Measurements from ENCODE around the gene ALKBH5. TPM values are rescaled to one million over a fixed set of nuclear protein-coding genes. Genes with fewer than 3 reads are reported as not detected.
A peak's percentile ranks its signal among the peaks of the same experiment; 100 is the strongest.

Gene ALKBH5
- total and polyA plus RNA-seq, 5 donors from 2014 or later: 102 to 123 (median 118) TPM

DNA sequence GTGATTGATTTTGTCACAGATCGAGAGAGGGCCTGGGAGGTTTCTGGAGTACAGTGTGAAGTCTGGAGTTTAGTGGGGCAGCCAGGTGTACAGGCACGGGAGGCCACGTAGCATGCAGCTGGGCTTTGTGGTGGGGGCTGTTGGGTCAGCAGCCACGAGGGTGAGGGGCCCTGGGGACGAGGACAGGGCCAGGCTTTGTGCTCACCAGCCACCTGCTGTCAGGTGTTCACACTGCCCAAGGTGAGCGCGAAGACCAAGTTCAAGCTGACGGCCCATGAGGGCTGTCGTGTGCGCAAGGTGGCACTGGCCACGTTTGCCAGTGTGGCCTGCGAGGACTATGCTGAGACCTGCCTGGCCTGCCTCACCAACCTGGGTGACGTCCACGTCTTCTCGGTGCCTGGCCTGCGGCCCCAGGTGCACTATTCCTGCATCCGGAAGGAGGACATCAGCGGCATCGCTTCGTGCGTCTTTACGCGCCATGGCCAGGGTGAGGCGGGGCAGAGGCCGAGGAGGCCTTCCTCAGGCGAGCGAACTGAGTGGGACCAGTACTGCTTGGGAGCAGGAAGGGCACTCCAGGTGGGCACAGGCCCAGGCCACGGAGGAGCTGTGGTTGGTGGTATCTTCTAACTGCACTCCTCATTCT is 57.7 kb downstream of the ALKBH5 start:
- Mint-ChIP-seq H3K36me3 (peaks cover 10% of the 10 kb centered on the region), H3K4me1 (no peaks in the 10 kb centered on the region)

DNA sequence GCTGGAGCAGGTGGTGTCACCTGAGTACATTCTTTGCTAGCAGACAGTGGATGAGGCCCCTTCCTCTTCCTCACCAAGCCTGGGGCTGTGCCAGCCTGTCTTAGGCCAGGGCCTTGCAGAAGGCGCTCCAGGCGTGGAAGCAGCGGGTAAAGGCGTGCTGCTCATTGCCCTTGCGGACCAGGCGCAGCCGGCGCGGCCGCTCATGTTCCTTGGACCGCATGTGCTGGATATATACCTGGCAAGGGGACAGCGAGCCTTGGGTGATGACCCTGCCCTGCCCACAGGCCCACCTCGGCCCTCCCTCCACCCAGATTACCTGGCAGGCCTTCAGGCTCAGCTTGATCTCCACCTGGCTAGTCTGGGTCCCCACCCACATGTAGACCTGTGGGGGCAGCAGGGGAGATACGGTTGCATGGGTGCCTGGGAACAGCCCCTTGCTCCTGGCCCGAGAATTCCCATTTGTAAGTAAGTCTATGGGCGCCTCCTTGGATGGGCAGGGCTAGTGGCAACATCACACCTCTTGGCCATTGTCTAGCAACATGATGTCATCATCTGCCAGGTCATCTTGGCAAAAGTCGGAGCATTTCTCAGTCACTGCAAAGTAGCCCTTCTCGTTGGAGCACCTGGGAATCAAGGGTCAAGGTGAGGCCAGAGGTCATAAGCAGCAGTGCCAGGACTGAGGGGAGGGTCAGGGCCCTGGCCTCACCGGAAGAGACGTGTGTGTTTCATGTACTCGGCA is 61.6 kb downstream of the ALKBH5 start:
- H3K4me3 ChIP-seq (ENCODE audit: low read depth, low read length): no peak overlapping the region
- Mint-ChIP-seq H3K4me1 (peaks cover 0 to 4% (median 2%) of the 10 kb centered on the region in 4 donors), H3K27ac (peak overlapping the region in 1 of 3 donors; percentile 11), H3K9me3 (no peaks in the 10 kb centered on the region), H3K36me3 (peaks cover 9% of the 10 kb centered on the region), H3K4me3 (no peak overlapping the region), H3K27me3 (no peaks in the 10 kb centered on the region)
- H3K4me1 ChIP-seq (ENCODE audit: control insufficient read depth, insufficient read depth, low read length, poor library complexity, severe bottlenecking): no peaks in the 10 kb centered on the region
- H3K36me3 ChIP-seq (ENCODE audit: control insufficient read depth, insufficient read depth, low read length): peaks cover 45% of the 10 kb centered on the region
- H3K27ac ChIP-seq (ENCODE audit: insufficient read depth, low read length, poor library complexity, severe bottlenecking): no peak overlapping the region
- ATAC-seq (ENCODE audit: low read depth in 2 of 2): no peak
- no peak for DNase-seq
- no peaks in the 10 kb centered on the region for H3K9me3 ChIP-seq (ENCODE audit: control insufficient read depth in 2 of 2, low read length in 2 of 2)
- no peaks in the 10 kb centered on the region for H3K27me3 ChIP-seq (ENCODE audit: control insufficient read depth, insufficient read depth, low read length)

More for the DNA sequence above, 57.7 kb downstream of the ALKBH5 start:
- Mint-ChIP-seq H3K9me3 (no peaks in the 10 kb centered on the region), H3K27ac (no peak overlapping the region), H3K4me3 (no peak overlapping the region), H3K27me3 (no peaks in the 10 kb centered on the region)
- no peak overlapping the region for H3K27ac ChIP-seq (ENCODE audit: insufficient read depth, low read length, poor library complexity, severe bottlenecking)
- no peak overlapping the region for H3K4me3 ChIP-seq (ENCODE audit: low read depth, low read length)
- no peak for ATAC-seq (ENCODE audit: low read depth in 2 of 2)
- H3K36me3 ChIP-seq (ENCODE audit: control insufficient read depth, insufficient read depth, low read length): peaks cover 17% of the 10 kb centered on the region
- H3K9me3 ChIP-seq (ENCODE audit: control insufficient read depth in 2 of 2, low read length in 2 of 2): no peaks in the 10 kb centered on the region
- H3K27me3 ChIP-seq (ENCODE audit: control insufficient read depth, insufficient read depth, low read length): no peaks in the 10 kb centered on the region
- DNase-seq: no peak
- H3K4me1 ChIP-seq (ENCODE audit: control insufficient read depth, insufficient read depth, low read length, poor library complexity, severe bottlenecking): no peaks in the 10 kb centered on the region

DNA sequence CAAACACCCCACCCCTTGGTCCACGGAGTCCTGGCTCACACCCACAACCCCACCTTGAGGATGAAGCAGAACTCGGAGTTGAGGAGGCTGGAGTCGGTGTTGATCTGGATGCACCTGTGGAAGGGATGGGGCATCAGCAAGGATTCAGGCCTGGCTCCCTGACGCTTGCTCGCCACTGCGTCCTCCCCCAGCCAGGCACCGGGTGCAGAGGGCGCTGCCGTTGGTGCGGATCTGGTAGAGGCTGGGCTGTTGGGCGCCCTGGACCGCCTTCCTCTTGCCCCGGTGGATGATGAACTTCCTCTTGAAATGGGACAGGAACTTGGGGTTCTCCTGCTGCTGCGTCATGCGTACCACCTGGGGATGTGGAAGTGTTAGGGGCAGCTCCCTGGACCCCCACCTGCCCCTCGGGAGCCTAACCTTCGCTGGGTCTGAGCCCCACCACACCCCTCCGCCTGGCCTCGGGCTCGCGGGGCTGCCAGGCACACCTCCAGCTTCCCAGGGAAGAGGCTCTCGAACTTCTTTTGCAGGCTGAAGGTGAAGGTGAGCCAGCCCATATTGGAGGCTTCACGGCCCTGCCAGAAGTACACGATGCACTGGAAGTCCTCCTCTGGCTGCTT is 62.6 kb downstream of the ALKBH5 start:
- ATAC-seq (ENCODE audit: low read depth in 2 of 2) (no peak), DNase-seq (no peak)
- H3K9me3 Mint-ChIP-seq: no peaks in the 10 kb centered on the region
- peaks cover 0 to 4% (median 2%) of the 10 kb centered on the region in 4 donors for H3K4me1 Mint-ChIP-seq
- Histone ChIP-seq H3K9me3 (ENCODE audit: control insufficient read depth in 2 of 2, low read length in 2 of 2) (no peaks in the 10 kb centered on the region), H3K4me1 (ENCODE audit: control insufficient read depth, insufficient read depth, low read length, poor library complexity, severe bottlenecking) (no peaks in the 10 kb centered on the region), H3K4me3 (ENCODE audit: low read depth, low read length) (no peak overlapping the region), H3K27me3 (ENCODE audit: control insufficient read depth, insufficient read depth, low read length) (no peaks in the 10 kb centered on the region), H3K36me3 (ENCODE audit: control insufficient read depth, insufficient read depth, low read length) (peaks cover 55% of the 10 kb centered on the region), H3K27ac (ENCODE audit: insufficient read depth, low read length, poor library complexity, severe bottlenecking) (no peak overlapping the region)
- H3K27ac Mint-ChIP-seq: no peak overlapping the region
- H3K27me3 Mint-ChIP-seq: no peaks in the 10 kb centered on the region
- no peak overlapping the region for H3K4me3 Mint-ChIP-seq
- peaks cover 12% of the 10 kb centered on the region for H3K36me3 Mint-ChIP-seq

DNA sequence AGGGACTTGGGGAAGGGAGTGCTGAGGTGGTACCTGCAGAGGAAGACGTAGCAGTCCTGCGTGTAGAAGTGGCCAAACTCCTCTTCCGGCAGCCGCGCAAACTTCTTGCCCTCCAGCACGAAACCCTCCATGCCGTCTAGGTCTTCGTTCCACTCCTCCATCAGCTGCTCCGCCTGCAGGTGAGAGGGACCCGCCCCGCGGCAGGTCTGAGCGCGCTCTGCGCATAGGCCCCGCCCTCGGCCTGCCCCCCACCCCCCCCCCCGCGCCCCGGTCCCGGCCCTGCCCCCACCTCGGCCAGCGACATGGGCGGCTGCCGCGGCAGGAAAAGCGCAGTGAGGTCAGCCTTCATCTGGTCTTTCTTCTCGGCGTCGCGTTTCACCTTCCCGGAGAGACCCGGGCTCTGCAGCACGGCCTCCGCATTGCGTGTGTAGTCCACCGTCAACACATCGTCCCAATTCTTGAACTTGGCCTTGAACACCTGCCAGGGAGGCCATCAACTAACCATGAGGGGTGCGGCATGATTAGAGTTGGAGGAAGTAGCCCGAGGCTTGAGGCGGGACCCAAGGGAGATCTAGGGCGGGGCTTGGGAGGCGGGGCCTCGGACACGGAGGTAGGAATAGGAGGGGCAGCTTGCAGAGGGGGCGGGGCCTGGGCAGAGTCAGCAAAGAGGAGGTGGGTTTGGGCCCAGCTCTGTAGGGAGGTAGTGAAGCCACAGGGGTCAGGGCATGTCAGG is 63.4 kb downstream of the ALKBH5 start:
- no peak overlapping the region for H3K4me3 ChIP-seq (ENCODE audit: low read depth, low read length)
- no peak for ATAC-seq (ENCODE audit: low read depth in 2 of 2)
- no peak overlapping the region for H3K4me3 Mint-ChIP-seq
- H3K9me3 Mint-ChIP-seq: no peaks in the 10 kb centered on the region
- peaks cover 12% of the 10 kb centered on the region for H3K36me3 Mint-ChIP-seq
- peak in 1 of 3 donors; percentile 30 for DNase-seq
- no peaks in the 10 kb centered on the region for H3K9me3 ChIP-seq (ENCODE audit: control insufficient read depth in 2 of 2, low read length in 2 of 2)
- no peak overlapping the region for H3K27ac ChIP-seq (ENCODE audit: insufficient read depth, low read length, poor library complexity, severe bottlenecking)
- H3K4me1 ChIP-seq (ENCODE audit: control insufficient read depth, insufficient read depth, low read length, poor library complexity, severe bottlenecking): no peaks in the 10 kb centered on the region
- peaks cover 63% of the 10 kb centered on the region for H3K36me3 ChIP-seq (ENCODE audit: control insufficient read depth, insufficient read depth, low read length)
- H3K4me1 Mint-ChIP-seq: peaks cover 0 to 4% (median 2%) of the 10 kb centered on the region in 4 donors
- H3K27me3 ChIP-seq (ENCODE audit: control insufficient read depth, insufficient read depth, low read length): no peaks in the 10 kb centered on the region
- H3K27me3 Mint-ChIP-seq: no peaks in the 10 kb centered on the region
- peak overlapping the region in 1 of 3 donors; percentile 42 for H3K27ac Mint-ChIP-seq

DNA sequence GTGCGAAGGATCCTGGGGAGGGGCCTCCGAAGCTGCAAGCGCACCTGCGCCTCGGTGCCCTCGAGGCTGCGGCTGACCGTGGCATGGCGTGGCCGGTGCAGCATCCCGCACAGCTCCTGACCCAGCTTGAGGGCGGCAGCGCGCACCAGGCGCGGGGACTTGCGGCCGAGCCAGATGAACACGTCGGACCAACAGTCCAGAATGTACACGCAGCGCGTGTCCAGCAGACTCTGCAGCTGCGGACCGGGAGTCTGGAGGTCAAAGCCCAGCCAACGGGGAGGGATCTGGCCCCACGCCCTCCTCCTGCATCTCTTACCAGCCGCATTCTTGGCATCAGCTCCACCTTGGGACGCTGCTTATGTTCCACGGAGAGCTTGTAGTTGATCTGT is 64.0 kb downstream of the ALKBH5 start:
- Mint-ChIP-seq H3K27me3 (no peaks in the 10 kb centered on the region), H3K4me3 (no peak overlapping the region), H3K36me3 (peaks cover 12% of the 10 kb centered on the region), H3K9me3 (no peaks in the 10 kb centered on the region), H3K27ac (no peak overlapping the region), H3K4me1 (peaks cover 0 to 4% (median 2%) of the 10 kb centered on the region in 4 donors)
- H3K36me3 ChIP-seq (ENCODE audit: control insufficient read depth, insufficient read depth, low read length): peaks cover 68% of the 10 kb centered on the region
- ATAC-seq (ENCODE audit: low read depth in 2 of 2): no peak
- no peaks in the 10 kb centered on the region for H3K9me3 ChIP-seq (ENCODE audit: control insufficient read depth in 2 of 2, low read length in 2 of 2)
- H3K4me3 ChIP-seq (ENCODE audit: low read depth, low read length): no peak overlapping the region
- H3K4me1 ChIP-seq (ENCODE audit: control insufficient read depth, insufficient read depth, low read length, poor library complexity, severe bottlenecking): no peaks in the 10 kb centered on the region
- no peak for DNase-seq
- no peaks in the 10 kb centered on the region for H3K27me3 ChIP-seq (ENCODE audit: control insufficient read depth, insufficient read depth, low read length)
- no peak overlapping the region for H3K27ac ChIP-seq (ENCODE audit: insufficient read depth, low read length, poor library complexity, severe bottlenecking)

DNA sequence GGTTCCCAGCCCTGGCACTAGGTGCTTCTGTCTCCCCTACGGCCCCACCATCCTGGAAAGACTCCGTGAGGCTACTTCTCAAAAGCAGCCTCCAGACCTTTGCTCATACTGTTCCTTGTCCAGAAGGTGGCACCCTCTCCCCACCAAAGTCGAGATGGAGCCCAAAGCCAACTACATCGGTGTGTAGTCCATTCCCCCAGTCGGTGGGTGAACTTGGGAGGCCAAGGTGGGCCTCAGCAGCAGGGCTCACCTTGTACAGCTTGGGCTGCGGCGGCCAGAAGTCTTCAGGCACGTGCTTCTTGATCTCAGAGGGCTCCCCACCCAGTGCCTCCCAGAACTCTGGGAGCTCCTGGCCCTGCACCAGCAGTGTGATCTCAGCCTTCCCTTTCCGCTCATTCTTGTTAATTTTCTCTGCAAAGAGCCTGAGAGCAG is 64.7 kb downstream of the ALKBH5 start:
- ATAC-seq (ENCODE audit: low read depth in 2 of 2) (peak; percentile 59), DNase-seq (peak; percentile 52 to 74 (median 71))
- Mint-ChIP-seq H3K4me3 (no peak overlapping the region), H3K9me3 (no peaks in the 10 kb centered on the region), H3K27me3 (no peaks in the 10 kb centered on the region), H3K27ac (peak overlapping the region in 2 of 3 donors; percentile 30 to 42), H3K4me1 (peaks cover 0 to 4% (median 2%) of the 10 kb centered on the region in 4 donors), H3K36me3 (peaks cover 12% of the 10 kb centered on the region)
- peaks cover 73% of the 10 kb centered on the region for H3K36me3 ChIP-seq (ENCODE audit: control insufficient read depth, insufficient read depth, low read length)
- H3K27me3 ChIP-seq (ENCODE audit: control insufficient read depth, insufficient read depth, low read length): no peaks in the 10 kb centered on the region
- H3K27ac ChIP-seq (ENCODE audit: insufficient read depth, low read length, poor library complexity, severe bottlenecking): no peak overlapping the region
- H3K9me3 ChIP-seq (ENCODE audit: control insufficient read depth in 2 of 2, low read length in 2 of 2): no peaks in the 10 kb centered on the region
- H3K4me1 ChIP-seq (ENCODE audit: control insufficient read depth, insufficient read depth, low read length, poor library complexity, severe bottlenecking): no peaks in the 10 kb centered on the region
- no peak overlapping the region for H3K4me3 ChIP-seq (ENCODE audit: low read depth, low read length)

DNA sequence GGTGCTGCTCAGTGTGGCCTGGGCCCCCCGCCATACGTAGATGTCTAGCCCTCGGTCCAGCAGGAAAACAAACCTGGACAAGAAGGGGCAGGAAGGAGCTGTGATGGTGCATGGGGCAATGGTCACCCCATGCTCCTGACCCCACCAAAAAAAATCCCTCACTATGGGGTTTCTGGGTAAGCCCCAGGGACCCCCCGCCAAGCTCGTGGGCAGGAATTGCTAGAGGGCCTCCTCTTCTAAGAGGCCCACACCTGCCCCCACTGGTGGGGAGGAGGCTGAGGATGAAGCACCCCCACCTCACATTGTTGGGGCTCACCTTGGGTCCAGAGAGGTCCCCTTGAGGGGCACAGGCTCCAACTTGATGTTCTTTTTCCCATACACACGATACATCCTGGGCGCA is 65.2 kb downstream of the ALKBH5 start:
- no peak overlapping the region for H3K4me3 Mint-ChIP-seq
- no peak for DNase-seq
- H3K27ac ChIP-seq (ENCODE audit: insufficient read depth, low read length, poor library complexity, severe bottlenecking): no peak overlapping the region
- ATAC-seq (ENCODE audit: low read depth in 2 of 2): no peak
- H3K27ac Mint-ChIP-seq: peak overlapping the region in 1 of 3 donors; percentile 30
- H3K4me1 Mint-ChIP-seq: peaks cover 0 to 4% (median 2%) of the 10 kb centered on the region in 4 donors
- H3K9me3 Mint-ChIP-seq: no peaks in the 10 kb centered on the region
- no peaks in the 10 kb centered on the region for H3K27me3 Mint-ChIP-seq
- no peak overlapping the region for H3K4me3 ChIP-seq (ENCODE audit: low read depth, low read length)
- no peaks in the 10 kb centered on the region for H3K4me1 ChIP-seq (ENCODE audit: control insufficient read depth, insufficient read depth, low read length, poor library complexity, severe bottlenecking)
- H3K9me3 ChIP-seq (ENCODE audit: control insufficient read depth in 2 of 2, low read length in 2 of 2): no peaks in the 10 kb centered on the region
- peaks cover 78% of the 10 kb centered on the region for H3K36me3 ChIP-seq (ENCODE audit: control insufficient read depth, insufficient read depth, low read length)
- peaks cover 12% of the 10 kb centered on the region for H3K36me3 Mint-ChIP-seq
- no peaks in the 10 kb centered on the region for H3K27me3 ChIP-seq (ENCODE audit: control insufficient read depth, insufficient read depth, low read length)

Data from CD4-positive, CD25-positive, alpha-beta regulatory T cell (primary cell).